GM21529 (cell line): ENCODE results near the gene MAGEE2.
A peak's percentile ranks its signal among the peaks of the same experiment; 100 is the strongest.
"Not testable (repeated sequence)": the region's sequence is repeated elsewhere in the genome, so short reads cannot be mapped to it uniquely, and the experiment has no call there.

ENCODE experiments used
- ATAC-seq: cut with Tn5 transposase; IDR thresholded peaks from one replicate; pipeline ENCODE4 v1.9.1; 2021; ENCODE audit not compliant: unreplicated experiment

The MAGEE2 gene

GRCh38 chrX:75784680-75785491 is at the start of gene MAGEE2:
Gene MAGEE2 (minus strand): TSS chrX:75785254. CDS start chrX:75785051, 203 bp downstream.
- no peak for ATAC-seq

- no peak for ATAC-seq
Measured at GRCh38 chrX:75786290-75786689, 1.2 kb upstream of the MAGEE2 start.

- no peak for ATAC-seq
Measured at GRCh38 chrX:75781611-75782010, 3.4 kb downstream of the MAGEE2 start.

GRCh38 chrX:75768063-75768462 is 17.0 kb downstream of the MAGEE2 start:
- ATAC-seq = not testable (repeated sequence)

GRCh38 chrX:75748431-75748830 is 36.6 kb downstream of the MAGEE2 start:
- ATAC-seq = no peak

- peak; percentile 81 for ATAC-seq
Measured at GRCh38 chrX:75746891-75747639, 38.0 kb downstream of the MAGEE2 start.
